H9 (cell line): ENCODE measurements around the gene BPIFB1. TPM values are rescaled to one million over a fixed set of nuclear protein-coding genes. Genes with fewer than 3 reads are reported as not detected.

Experiments
- DNase-seq: peaks from one replicate; pipeline ENCODE4 v3.0.0-alpha.2; 2017
- H2AFZ ChIP-seq: one replicate; pipeline ENCODE4 v1.6.1; 2013; ENCODE audit warnings: mild to moderate bottlenecking, low read length, control low read depth, moderate library complexity
- H2AK5ac ChIP-seq: 2 replicates; pipeline ENCODE4 v1.6.1; 2013; ENCODE audit warnings: low read length, control low read depth, mixed read lengths; ENCODE audit not compliant: insufficient read length
- H2BK120ac ChIP-seq: one replicate; pipeline ENCODE4 v1.6.1; 2013; ENCODE audit warnings: low read depth, mild to moderate bottlenecking, low read length, control low read depth, inconsistent platforms; ENCODE audit not compliant: poor library complexity, severe bottlenecking
- H2BK12ac ChIP-seq: 2 replicates; pipeline ENCODE4 v1.6.1; 2013; ENCODE audit warnings: low read length, control low read depth, mixed read lengths, low read depth; ENCODE audit not compliant: insufficient read length
- H2BK15ac ChIP-seq: 2 replicates; pipeline ENCODE4 v1.6.1; 2013; ENCODE audit warnings: low read depth, low read length, control low read depth
- H2BK20ac ChIP-seq: one replicate; pipeline ENCODE4 v1.6.1; 2013; ENCODE audit warnings: low read depth, mild to moderate bottlenecking, low read length, control low read depth, inconsistent platforms; ENCODE audit not compliant: poor library complexity, severe bottlenecking
- H2BK5ac ChIP-seq: 2 replicates; pipeline ENCODE4 v1.6.1; 2013; ENCODE audit warnings: low read length, control low read depth, mixed read lengths; ENCODE audit not compliant: insufficient read length
- H3K14ac ChIP-seq: 2 replicates; pipeline ENCODE4 v1.6.1; 2013; ENCODE audit warnings: low read length, control low read depth; ENCODE audit not compliant: insufficient read depth
- H3K18ac ChIP-seq: 2 replicates; pipeline ENCODE4 v1.6.1; 2013; ENCODE audit warnings: low read depth, mild to moderate bottlenecking, mixed read lengths, low read length, control low read depth; ENCODE audit not compliant: insufficient read length
- H3K23ac ChIP-seq: 2 replicates; pipeline ENCODE4 v1.6.1; 2013; ENCODE audit warnings: low read length, control low read depth, mixed read lengths, low read depth; ENCODE audit not compliant: insufficient read length
- H3K23me2 ChIP-seq: 2 replicates; pipeline ENCODE4 v1.6.1; 2013; ENCODE audit warnings: low read depth, mild to moderate bottlenecking, mixed read lengths, low read length, control low read depth; ENCODE audit not compliant: insufficient read length, poor library complexity, severe bottlenecking
- H3K27ac ChIP-seq: 2 replicates; pipeline ENCODE4 v1.5.1; 2013; ENCODE audit warnings: low read length, control low read depth, mixed read lengths, low read depth; ENCODE audit not compliant: insufficient read length
- H3K27me3 ChIP-seq: 2 replicates; pipeline ENCODE4 v1.6.1; 2013; ENCODE audit warnings: low read length, control low read depth, inconsistent platforms; ENCODE audit not compliant: insufficient read depth
- H3K4ac ChIP-seq: 2 replicates; pipeline ENCODE4 v1.6.1; 2013; ENCODE audit warnings: low read depth, mild to moderate bottlenecking, control low read depth, inconsistent platforms, low read length, moderate library complexity
- H3K4me1 ChIP-seq: 2 replicates; pipeline ENCODE4 v1.6.1; 2013; ENCODE audit warnings: low read length, control low read depth, inconsistent platforms; ENCODE audit not compliant: insufficient read depth
- H3K4me2 ChIP-seq: 2 replicates; pipeline ENCODE4 v1.6.1; 2013; ENCODE audit warnings: low read length, control low read depth, mixed read lengths; ENCODE audit not compliant: insufficient read length, insufficient read depth
- H3K56ac ChIP-seq: 2 replicates; pipeline ENCODE4 v1.6.1; 2013; ENCODE audit warnings: low read depth, mild to moderate bottlenecking, mixed read lengths, low read length, control low read depth; ENCODE audit not compliant: insufficient read length
- H3K79me1 ChIP-seq: 2 replicates; pipeline ENCODE4 v1.6.1; 2013; ENCODE audit warnings: low read depth, mild to moderate bottlenecking, moderate library complexity, low read length, control low read depth, inconsistent platforms; ENCODE audit not compliant: insufficient read depth, poor library complexity, severe bottlenecking
- H3K79me2 ChIP-seq: 2 replicates; pipeline ENCODE4 v1.6.1; 2013; ENCODE audit warnings: low read length, control low read depth, inconsistent platforms; ENCODE audit not compliant: insufficient read depth
- H3K9ac ChIP-seq: 2 replicates; pipeline ENCODE4 v1.6.1; 2013; ENCODE audit warnings: low read length, control low read depth, mixed read lengths; ENCODE audit not compliant: insufficient read length; ENCODE audit errors: extremely low read depth
- H3K9me3 ChIP-seq: one replicate; pipeline ENCODE4 v1.6.1; 2013; ENCODE audit warnings: low read depth, low read length, inconsistent platforms; ENCODE audit not compliant: control insufficient read depth
- H3T11ph ChIP-seq: one replicate; pipeline ENCODE4 v1.6.1; 2013; ENCODE audit warnings: mild to moderate bottlenecking, low read length, control low read depth, inconsistent platforms
- H4K20me1 ChIP-seq: one replicate; pipeline ENCODE4 v1.6.1; 2013; ENCODE audit not compliant: control insufficient read depth, insufficient read length, insufficient read depth
- H4K5ac ChIP-seq: 2 replicates; pipeline ENCODE4 v1.6.1; 2013; ENCODE audit warnings: low read depth, mild to moderate bottlenecking, mixed read lengths, low read length, control low read depth; ENCODE audit not compliant: insufficient read length
- H4K8ac ChIP-seq: replicated peaks from 2 replicates; pipeline ENCODE4 v1.6.1; 2013; ENCODE audit warnings: low read length, control low read depth, mixed read lengths, low read depth; ENCODE audit not compliant: insufficient read length
- H4K91ac ChIP-seq: 2 replicates; pipeline ENCODE4 v1.6.1; 2013; ENCODE audit warnings: low read depth, mild to moderate bottlenecking, moderate library complexity, mixed read lengths, low read length, control low read depth; ENCODE audit not compliant: insufficient read length
- H3K27ac Mint-ChIP-seq, 3 experiments: 2 replicates in 2 of 3; 3 replicates in 1 of 3; pipeline ENCODE4 v1.8.0; 2020 to 2021; ENCODE audit warnings: mixed read lengths in 3 of 3, mild to moderate bottlenecking in 1 of 3, moderate library complexity in 1 of 3
- H3K27me3 Mint-ChIP-seq: 2 replicates; pipeline ENCODE4 v1.8.0; 2021; ENCODE audit warnings: low read depth, mild to moderate bottlenecking, moderate library complexity, mixed read lengths
- H3K36me3 Mint-ChIP-seq, 3 experiments: 2 replicates in 2 of 3; 3 replicates in 1 of 3; pipeline ENCODE4 v1.8.0; 2020 to 2021; ENCODE audit warnings: low read depth in 3 of 3, mixed read lengths in 3 of 3; ENCODE audit not compliant: insufficient read depth in 1 of 3
- H3K4me1 Mint-ChIP-seq, 2 experiments: 2 replicates each; pipeline ENCODE4 v1.8.0; 2020; ENCODE audit warnings: mixed read lengths in 2 of 2
- H3K4me3 Mint-ChIP-seq, 2 experiments: 2 replicates in 1 of 2; 3 replicates in 1 of 2; pipeline ENCODE4 v1.8.0; 2020 to 2021; ENCODE audit warnings: mild to moderate bottlenecking in 2 of 2, mixed read lengths in 2 of 2, moderate library complexity in 1 of 2
- H3K9me3 Mint-ChIP-seq, 2 experiments: 2 replicates in 1 of 2; 3 replicates in 1 of 2; pipeline ENCODE4 v1.8.0; 2020; ENCODE audit warnings: mild to moderate bottlenecking in 2 of 2, mixed read lengths in 2 of 2, moderate library complexity in 1 of 2
- WGBS: extraction: QIAGEN DNeasy Blood & Tissue Kit; methylation state at CpG from one replicate; pipeline ENCODE4 v1.1.7; 2013; ENCODE audit warnings: missing lambda C conversion rate, low lambda C conversion rate, mixed read lengths; ENCODE audit not compliant: insufficient read length; ENCODE audit errors: extremely low coverage; 5-methylcytosine and 5-hydroxymethylcytosine counted together
- total RNA-seq: library from RNA; stranded (reverse); gene quantifications from 2 replicates; pipeline ENCODE4 v1.2.1, GENCODE V29; 2021
- TF ChIP-seq, protein P1 (sequence below): fragments of 200-600 bp; sonication (generic); conservative IDR thresholded peaks from 3 replicates; pipeline ENCODE4 v1.8.0; 2021; ENCODE audit warnings: antibody characterized with exemption, mild to moderate bottlenecking

The BPIFB1 gene
- total RNA-seq, 1 experiment from 2014 or later, result not detected

DNA sequence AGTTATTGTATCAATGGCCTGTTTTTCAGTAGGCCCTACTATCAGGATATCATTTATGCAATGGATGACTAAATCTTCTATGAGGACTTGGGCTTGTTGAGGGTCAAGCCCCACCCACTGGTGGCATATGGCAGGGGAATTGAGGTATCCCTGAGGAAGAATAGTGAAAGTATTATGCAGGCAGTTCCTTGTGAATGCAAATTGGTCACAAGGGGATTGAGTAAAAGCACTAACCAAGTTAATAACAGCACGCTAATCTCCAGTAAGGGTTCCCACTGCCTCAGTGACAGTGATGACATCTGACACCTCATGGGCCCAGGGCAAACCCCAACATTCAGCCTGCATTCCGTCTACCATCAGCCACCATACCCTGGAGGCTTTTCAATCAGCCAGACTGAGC, 32.3 kb upstream of the BPIFB1 start:
- H3K27ac Mint-ChIP-seq, result no peak overlapping the region
- Histone ChIP-seq H3K14ac (no peak overlapping the region), H3K79me1 (no peaks in the 10 kb centered on the region), H3K23me2 (no peaks in the 10 kb centered on the region), H2AFZ (no peak overlapping the region), H3K79me2 (no peaks in the 10 kb centered on the region), H2AK5ac (no peak overlapping the region), H2BK120ac (no peak overlapping the region), H2BK12ac (no peak overlapping the region), H4K20me1 (no peaks in the 10 kb centered on the region), H4K91ac (no peak overlapping the region), H3K27ac (no peak overlapping the region), H2BK15ac (no peak overlapping the region), H3K18ac (no peak overlapping the region), H3K56ac (no peak overlapping the region), H3K4ac (no peak overlapping the region), H3K23ac (no peak overlapping the region), H2BK5ac (no peak overlapping the region), H3K4me2 (no peak overlapping the region), H4K5ac (no peak overlapping the region), H3T11ph (no peak overlapping the region), H2BK20ac (no peak overlapping the region), H3K9ac (no peak overlapping the region), H4K8ac (no peak overlapping the region), H3K4me1 (no peaks in the 10 kb centered on the region), H3K27me3 (no peaks in the 10 kb centered on the region), H3K9me3 (no peaks in the 10 kb centered on the region)
- no CpG with 5 or more reads among the region's 2 CpGs for WGBS
- TF ChIP-seq, protein P1, sequence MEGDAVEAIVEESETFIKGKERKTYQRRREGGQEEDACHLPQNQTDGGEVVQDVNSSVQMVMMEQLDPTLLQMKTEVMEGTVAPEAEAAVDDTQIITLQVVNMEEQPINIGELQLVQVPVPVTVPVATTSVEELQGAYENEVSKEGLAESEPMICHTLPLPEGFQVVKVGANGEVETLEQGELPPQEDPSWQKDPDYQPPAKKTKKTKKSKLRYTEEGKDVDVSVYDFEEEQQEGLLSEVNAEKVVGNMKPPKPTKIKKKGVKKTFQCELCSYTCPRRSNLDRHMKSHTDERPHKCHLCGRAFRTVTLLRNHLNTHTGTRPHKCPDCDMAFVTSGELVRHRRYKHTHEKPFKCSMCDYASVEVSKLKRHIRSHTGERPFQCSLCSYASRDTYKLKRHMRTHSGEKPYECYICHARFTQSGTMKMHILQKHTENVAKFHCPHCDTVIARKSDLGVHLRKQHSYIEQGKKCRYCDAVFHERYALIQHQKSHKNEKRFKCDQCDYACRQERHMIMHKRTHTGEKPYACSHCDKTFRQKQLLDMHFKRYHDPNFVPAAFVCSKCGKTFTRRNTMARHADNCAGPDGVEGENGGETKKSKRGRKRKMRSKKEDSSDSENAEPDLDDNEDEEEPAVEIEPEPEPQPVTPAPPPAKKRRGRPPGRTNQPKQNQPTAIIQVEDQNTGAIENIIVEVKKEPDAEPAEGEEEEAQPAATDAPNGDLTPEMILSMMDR, result no peak
- peaks cover 7% of the 10 kb centered on the region for H3K27me3 Mint-ChIP-seq
- no peak overlapping the region for H3K4me3 Mint-ChIP-seq
- no peaks in the 10 kb centered on the region for H3K36me3 Mint-ChIP-seq
- H3K9me3 Mint-ChIP-seq, result no peaks in the 10 kb centered on the region; a peak in 1 of 5 replicates
- peaks cover 4% of the 10 kb centered on the region in 2 experiments; a peak in 3 of 4 replicates for H3K4me1 Mint-ChIP-seq
- no peak for DNase-seq
